ENCODE measurements around the gene RTN4RL1. TPM values are rescaled to one million over a fixed set of nuclear protein-coding genes. Genes with fewer than 3 reads are reported as not detected.
A peak's percentile ranks its signal among the peaks of the same experiment; 100 is the strongest.

The RTN4RL1 gene
- total RNA-seq, 1 donor from 2014 or later, result 0.47 TPM

GRCh38 chr17:2050300-2051060 is 25.3 kb upstream of the RTN4RL1 start:
- Mint-ChIP-seq H3K4me1 (peaks cover 24% of the 10 kb centered on the region), H3K4me3 (no peak overlapping the region), H3K27me3 (ENCODE audit: low read depth) (peaks cover 47% of the 10 kb centered on the region), H3K36me3 (ENCODE audit: low read depth) (no peaks in the 10 kb centered on the region), H3K9me3 (no peaks in the 10 kb centered on the region), H3K27ac (ENCODE audit: unreplicated experiment) (no peak overlapping the region)
- peak; percentile 53 for DNase-seq (ENCODE audit: low read depth, low spot score)
- peak; percentile 26 for TF ChIP-seq CTCF (conservative IDR thresholded peaks at IDR 0.05)

DNA sequence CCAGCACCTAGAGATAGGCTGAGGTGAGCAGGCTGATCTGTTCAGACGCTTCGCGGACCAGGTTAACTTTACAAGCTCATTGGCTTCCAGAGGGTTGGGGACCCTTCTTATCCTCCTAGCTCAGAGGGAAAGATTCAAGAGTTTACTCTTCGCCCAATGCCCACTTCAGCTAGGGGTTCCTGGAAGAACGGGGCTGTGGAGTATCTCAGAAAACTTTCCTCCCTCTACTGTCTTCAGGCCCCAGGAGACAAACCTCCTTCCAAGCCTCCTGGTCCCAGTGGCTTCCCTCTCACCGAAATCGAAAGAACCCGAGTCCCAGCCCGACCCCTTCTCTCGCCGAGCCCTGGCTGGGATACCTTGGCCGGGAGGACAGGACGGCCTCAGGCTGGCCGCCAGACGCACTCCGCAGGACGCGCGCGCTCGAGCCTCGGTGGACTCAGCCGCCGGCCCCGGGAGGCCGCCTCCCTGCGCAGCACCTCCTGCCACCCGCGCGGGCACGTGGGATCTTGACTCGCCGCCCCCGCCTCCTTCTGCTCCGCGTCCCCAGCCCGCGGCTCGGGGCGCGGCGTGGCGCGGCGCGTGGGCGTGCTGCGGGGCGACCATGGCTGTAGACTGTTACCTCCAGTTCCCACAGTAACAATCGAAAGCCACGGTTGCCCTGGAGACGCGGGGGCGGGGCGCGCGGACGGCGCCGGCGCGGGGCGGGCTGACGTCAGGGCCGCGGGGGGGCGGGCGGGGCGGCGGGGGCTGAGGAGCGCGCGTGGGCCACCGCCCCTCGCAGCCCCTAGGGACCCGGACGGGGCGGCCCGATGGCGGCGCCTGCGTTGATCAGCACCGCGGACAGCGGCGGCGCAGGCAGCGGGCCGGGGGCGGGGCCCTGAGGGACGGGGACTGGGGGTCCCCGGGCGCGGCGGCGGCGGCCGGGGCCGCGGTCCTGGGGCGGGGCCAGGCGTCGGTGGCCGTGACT is 24.5 kb upstream of the RTN4RL1 start:
- H3K36me3 Mint-ChIP-seq (ENCODE audit: low read depth), result no peaks in the 10 kb centered on the region
- H3K9me3 Mint-ChIP-seq, result no peaks in the 10 kb centered on the region
- peak overlapping the region; percentile 90 for H3K4me3 Mint-ChIP-seq
- no peak for TF ChIP-seq CTCF (conservative IDR thresholded peaks at IDR 0.05)
- peaks cover 27% of the 10 kb centered on the region for H3K4me1 Mint-ChIP-seq
- H3K27ac Mint-ChIP-seq (ENCODE audit: unreplicated experiment), result no peak overlapping the region
- peaks cover 43% of the 10 kb centered on the region for H3K27me3 Mint-ChIP-seq (ENCODE audit: low read depth)
- peak; percentile 73 for DNase-seq (ENCODE audit: low read depth, low spot score)

- no peaks in the 10 kb centered on the region for H3K36me3 Mint-ChIP-seq (ENCODE audit: low read depth)
- H3K27ac Mint-ChIP-seq (ENCODE audit: unreplicated experiment), result no peak overlapping the region
- H3K4me1 Mint-ChIP-seq, result peaks cover 29% of the 10 kb centered on the region
- no peak for DNase-seq (ENCODE audit: low read depth, low spot score)
- peak overlapping the region; percentile 90 for H3K4me3 Mint-ChIP-seq
- peaks cover 36% of the 10 kb centered on the region for H3K27me3 Mint-ChIP-seq (ENCODE audit: low read depth)
- no peak for TF ChIP-seq CTCF (conservative IDR thresholded peaks at IDR 0.05)
- no peaks in the 10 kb centered on the region for H3K9me3 Mint-ChIP-seq
These were observed 23.7 kb upstream of the RTN4RL1 start for GRCh38 chr17:2048805-2049204.

DNA sequence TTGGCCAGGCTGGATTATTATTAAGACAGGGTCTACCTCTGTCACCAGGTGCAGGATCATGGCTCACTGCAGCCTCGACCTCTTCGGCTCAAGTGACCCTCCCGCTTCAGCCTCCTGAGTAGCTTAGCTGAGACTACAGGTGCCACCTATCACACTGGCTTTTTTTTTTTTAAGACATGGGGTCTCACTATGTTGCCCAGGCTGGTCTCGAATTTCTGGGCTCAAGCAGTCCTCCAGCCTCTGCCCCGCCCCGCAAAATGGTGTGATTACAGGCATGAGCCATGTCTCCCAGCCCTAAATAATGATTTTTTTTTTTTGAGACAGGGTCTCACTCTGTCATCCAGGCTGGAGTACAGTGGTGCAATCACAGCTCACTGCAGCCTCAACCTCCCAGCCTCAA is 22.5 kb upstream of the RTN4RL1 start:
- Mint-ChIP-seq H3K4me3 (peak overlapping the region; percentile 29), H3K9me3 (no peaks in the 10 kb centered on the region), H3K4me1 (peaks cover 31% of the 10 kb centered on the region), H3K27me3 (ENCODE audit: low read depth) (peaks cover 28% of the 10 kb centered on the region), H3K36me3 (ENCODE audit: low read depth) (peaks cover 7% of the 10 kb centered on the region), H3K27ac (ENCODE audit: unreplicated experiment) (no peak overlapping the region)
- DNase-seq (ENCODE audit: low read depth, low spot score), result no peak
- TF ChIP-seq CTCF (conservative IDR thresholded peaks at IDR 0.05), result no peak

GRCh38 chr17:2044263-2044894 is 19.2 kb upstream of the RTN4RL1 start:
- Mint-ChIP-seq H3K4me3 (peak overlapping the region; percentile 74), H3K36me3 (ENCODE audit: low read depth) (peaks cover 7% of the 10 kb centered on the region), H3K4me1 (peaks cover 28% of the 10 kb centered on the region), H3K27me3 (ENCODE audit: low read depth) (peaks cover 15% of the 10 kb centered on the region), H3K9me3 (no peaks in the 10 kb centered on the region), H3K27ac (ENCODE audit: unreplicated experiment) (no peak overlapping the region)
- DNase-seq (ENCODE audit: low read depth, low spot score), result no peak
- TF ChIP-seq CTCF (conservative IDR thresholded peaks at IDR 0.05), result no peak
